UCSD-AML1 (cell line): Measurements from ENCODE around the gene ENAH.
"Not testable (repeated sequence)": the region's sequence is repeated elsewhere in the genome, so short reads cannot be mapped to it uniquely, and the experiment has no call there.

Experiments used
- DNase-seq: peaks from one replicate; lab custom pipeline; 2025; ENCODE audit not compliant: unreplicated experiment; lab: John Stamatoyannopoulos, UW

ENAH gene

GRCh38 chr1:225652729-225653462 is at the start of gene ENAH:
Gene ENAH (minus strand): TSS chr1:225653123. CDS start chr1:225652690, 433 bp downstream.
- DNase-seq: peak; percentile 22

GRCh38 chr1:225700889-225701465 is 48.1 kb upstream of the ENAH start:
- no peak for DNase-seq

- DNase-seq: no peak
These were observed 47.4 kb upstream of the ENAH start for GRCh38 chr1:225700164-225700821.

GRCh38 chr1:225699336-225699735 is 46.4 kb upstream of the ENAH start:
- DNase-seq: no peak

GRCh38 chr1:225698194-225698593 is 45.3 kb upstream of the ENAH start:
- DNase-seq: not testable (repeated sequence)

- no peak for DNase-seq
These were observed 44.5 kb upstream of the ENAH start for GRCh38 chr1:225697428-225697827.

- no peak for DNase-seq
These were observed 42.8 kb upstream of the ENAH start for GRCh38 chr1:225695578-225696337.

- DNase-seq: no peak
These were observed 41.3 kb upstream of the ENAH start for GRCh38 chr1:225694151-225694603.

- not testable (repeated sequence) for DNase-seq
These were observed 40.8 kb upstream of the ENAH start for GRCh38 chr1:225693697-225694096.

- DNase-seq: no peak
These were observed 40.3 kb upstream of the ENAH start for GRCh38 chr1:225693085-225693696.

- no peak for DNase-seq
These were observed 39.6 kb upstream of the ENAH start for GRCh38 chr1:225692517-225692879.

GRCh38 chr1:225691861-225692516 is 39.1 kb upstream of the ENAH start:
- DNase-seq: no peak

GRCh38 chr1:225691377-225691776 is 38.5 kb upstream of the ENAH start:
- DNase-seq: no peak

GRCh38 chr1:225689882-225690459 is 37.0 kb upstream of the ENAH start:
- DNase-seq: no peak

GRCh38 chr1:225688345-225688744 is 35.4 kb upstream of the ENAH start:
- no peak for DNase-seq

- no peak for DNase-seq
These were observed 32.7 kb upstream of the ENAH start for GRCh38 chr1:225685476-225686176.

- DNase-seq: no peak
These were observed 31.8 kb upstream of the ENAH start for GRCh38 chr1:225684741-225685140.

- DNase-seq: no peak
These were observed 28.3 kb upstream of the ENAH start for GRCh38 chr1:225681231-225681630.

GRCh38 chr1:225678545-225678944 is 25.6 kb upstream of the ENAH start:
- no peak for DNase-seq
